ENCODE measurements around the gene SPRN. TPM values are rescaled to one million over a fixed set of nuclear protein-coding genes. Genes with fewer than 3 reads are reported as not detected.

The SPRN gene
- total and polyA plus RNA-seq, 2 donors (not counting 1 experiment from before 2014, with no cell fraction given): 0.33 to 1.2 TPM

GRCh38 chr10:133455196-133455595, 30.8 kb upstream of the SPRN start:
- Histone ChIP-seq H3K79me2 (ENCODE audit: control insufficient read depth, insufficient read depth, low read length) (no peaks in the 10 kb centered on the region), H3K4me1 (ENCODE audit: control insufficient read depth, extremely low read depth, insufficient read depth, low read length) (no peaks in the 10 kb centered on the region), H3K27me3 (ENCODE audit: control insufficient read depth, insufficient read depth, low read length) (no peaks in the 10 kb centered on the region), H3K9me3 (ENCODE audit: control insufficient read depth, insufficient read depth, low read depth, low read length) (no peaks in the 10 kb centered on the region), H3K27ac (ENCODE audit: insufficient read depth, low read length) (no peak overlapping the region), H3K4me2 (ENCODE audit: extremely low read depth, insufficient read depth, low read length) (no peak overlapping the region), H4K20me1 (ENCODE audit: control insufficient read depth, extremely low read depth, insufficient read depth, low read length) (no peaks in the 10 kb centered on the region), H2AFZ (ENCODE audit: low read length) (no peak overlapping the region), H3K9ac (ENCODE audit: insufficient read depth, low read length) (no peak overlapping the region), H3K4me3 (replicated peaks in 1 of 4; ENCODE audit: control extremely low read depth in 1 of 4, insufficient read depth in 1 of 4, low read depth in 3 of 4, low read length in 4 of 4) (no peak overlapping the region), H3K36me3 (ENCODE audit: control insufficient read depth, insufficient read depth, low read length) (no peaks in the 10 kb centered on the region)
- no peak for DNase-seq (ENCODE audit: low read depth in 2 of 2)
- TF ChIP-seq EZH2 (IDR thresholded peaks at IDR 0.05; ENCODE audit: low read length, missing control alignments) (no peak), CTCF (conservative IDR thresholded peaks at IDR 0.05 in 1 of 2, IDR thresholded peaks at IDR 0.05 in 1 of 2; ENCODE audit: low read depth in 1 of 2, low read length in 2 of 2) (no peak)

DNA sequence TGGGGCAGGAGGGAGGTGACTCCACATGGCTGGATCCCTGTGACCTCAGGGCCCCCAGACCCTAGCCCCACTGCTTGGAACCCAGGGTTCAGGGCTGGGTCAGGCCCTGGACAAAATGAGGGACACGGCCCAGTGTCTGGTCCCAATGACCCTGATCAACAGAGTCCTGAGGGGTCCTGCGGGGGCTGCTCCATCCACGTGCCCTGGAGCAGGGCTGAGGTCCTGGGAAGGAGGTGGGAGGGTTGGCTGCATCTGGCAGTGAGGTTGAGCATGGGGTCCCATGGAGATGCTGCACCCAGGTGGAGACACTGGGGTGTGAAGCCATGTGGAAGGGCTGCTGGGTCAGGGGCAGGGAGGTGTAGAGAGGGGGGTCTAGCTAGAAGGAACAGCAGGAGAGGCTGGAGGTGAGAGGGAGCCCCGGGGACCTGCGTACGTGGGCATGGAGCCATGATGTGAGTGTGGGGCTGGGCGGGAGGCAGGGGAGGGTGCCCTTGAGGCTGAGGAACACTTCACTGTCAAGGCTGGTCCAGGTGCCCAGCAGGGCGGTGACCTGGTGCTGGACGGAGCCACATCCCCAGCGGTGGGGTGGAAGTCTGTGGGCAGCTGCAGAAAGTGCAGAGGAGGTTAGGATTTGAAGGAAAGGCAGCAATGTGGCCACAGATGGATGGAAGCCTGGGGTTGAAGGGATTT, 29.9 kb upstream of the SPRN start:
- Histone ChIP-seq H2AFZ (ENCODE audit: low read length) (no peak overlapping the region), H3K9ac (ENCODE audit: insufficient read depth, low read length) (no peak overlapping the region), H3K27me3 (ENCODE audit: control insufficient read depth, insufficient read depth, low read length) (no peaks in the 10 kb centered on the region), H3K4me2 (ENCODE audit: extremely low read depth, insufficient read depth, low read length) (no peak overlapping the region), H3K4me1 (ENCODE audit: control insufficient read depth, extremely low read depth, insufficient read depth, low read length) (no peaks in the 10 kb centered on the region), H3K9me3 (ENCODE audit: control insufficient read depth, insufficient read depth, low read depth, low read length) (no peaks in the 10 kb centered on the region), H3K36me3 (ENCODE audit: control insufficient read depth, insufficient read depth, low read length) (no peaks in the 10 kb centered on the region), H3K4me3 (replicated peaks in 1 of 4; ENCODE audit: control extremely low read depth in 1 of 4, insufficient read depth in 1 of 4, low read depth in 3 of 4, low read length in 4 of 4) (no peak overlapping the region), H4K20me1 (ENCODE audit: control insufficient read depth, extremely low read depth, insufficient read depth, low read length) (no peaks in the 10 kb centered on the region), H3K79me2 (ENCODE audit: control insufficient read depth, insufficient read depth, low read length) (no peaks in the 10 kb centered on the region), H3K27ac (ENCODE audit: insufficient read depth, low read length) (no peak overlapping the region)
- TF ChIP-seq CTCF (conservative IDR thresholded peaks at IDR 0.05 in 1 of 2, IDR thresholded peaks at IDR 0.05 in 1 of 2; ENCODE audit: low read depth in 1 of 2, low read length in 2 of 2) (no peak), EZH2 (IDR thresholded peaks at IDR 0.05; ENCODE audit: low read length, missing control alignments) (no peak)
- no peak for DNase-seq (ENCODE audit: low read depth in 2 of 2)

GRCh38 chr10:133453516-133454203, 29.2 kb upstream of the SPRN start, which contains the start of gene SCART1:
SCART1 (plus strand) TSS chr10:133453945; CDS start chr10:133453998, 53 bp downstream.
- no peak for DNase-seq (ENCODE audit: low read depth in 2 of 2)
- H3K9ac ChIP-seq (ENCODE audit: insufficient read depth, low read length): no peak within 1 kb of the TSS
- no peaks in the 10 kb centered on the region for H3K9me3 ChIP-seq (ENCODE audit: control insufficient read depth, insufficient read depth, low read depth, low read length)

More at GRCh38 chr10:133453516-133454203, 29.2 kb upstream of the SPRN start, which contains the start of gene SCART1:
- no peaks in the 10 kb centered on the region for H3K79me2 ChIP-seq (ENCODE audit: control insufficient read depth, insufficient read depth, low read length)
- no peaks in the 10 kb centered on the region for H3K36me3 ChIP-seq (ENCODE audit: control insufficient read depth, insufficient read depth, low read length)
- H3K27ac ChIP-seq (ENCODE audit: insufficient read depth, low read length): no peak within 1 kb of the TSS
- no peak within 1 kb of the TSS for H2AFZ ChIP-seq (ENCODE audit: low read length)
- no peaks in the 10 kb centered on the region for H3K27me3 ChIP-seq (ENCODE audit: control insufficient read depth, insufficient read depth, low read length)
- no peak within 1 kb of the TSS for H3K4me2 ChIP-seq (ENCODE audit: extremely low read depth, insufficient read depth, low read length)
- H3K4me3 ChIP-seq (replicated peaks in 1 of 4; ENCODE audit: control extremely low read depth in 1 of 4, insufficient read depth in 1 of 4, low read depth in 3 of 4, low read length in 4 of 4): no peak within 1 kb of the TSS
- TF ChIP-seq CTCF (conservative IDR thresholded peaks at IDR 0.05 in 1 of 2, IDR thresholded peaks at IDR 0.05 in 1 of 2; ENCODE audit: low read depth in 1 of 2, low read length in 2 of 2) (no peak), EZH2 (IDR thresholded peaks at IDR 0.05; ENCODE audit: low read length, missing control alignments) (no peak)
- H4K20me1 ChIP-seq (ENCODE audit: control insufficient read depth, extremely low read depth, insufficient read depth, low read length): no peaks in the 10 kb centered on the region
- H3K4me1 ChIP-seq (ENCODE audit: control insufficient read depth, extremely low read depth, insufficient read depth, low read length): no peaks in the 10 kb centered on the region
